ENCODE data around the gene MGST2.

MGST2 gene

DNA sequence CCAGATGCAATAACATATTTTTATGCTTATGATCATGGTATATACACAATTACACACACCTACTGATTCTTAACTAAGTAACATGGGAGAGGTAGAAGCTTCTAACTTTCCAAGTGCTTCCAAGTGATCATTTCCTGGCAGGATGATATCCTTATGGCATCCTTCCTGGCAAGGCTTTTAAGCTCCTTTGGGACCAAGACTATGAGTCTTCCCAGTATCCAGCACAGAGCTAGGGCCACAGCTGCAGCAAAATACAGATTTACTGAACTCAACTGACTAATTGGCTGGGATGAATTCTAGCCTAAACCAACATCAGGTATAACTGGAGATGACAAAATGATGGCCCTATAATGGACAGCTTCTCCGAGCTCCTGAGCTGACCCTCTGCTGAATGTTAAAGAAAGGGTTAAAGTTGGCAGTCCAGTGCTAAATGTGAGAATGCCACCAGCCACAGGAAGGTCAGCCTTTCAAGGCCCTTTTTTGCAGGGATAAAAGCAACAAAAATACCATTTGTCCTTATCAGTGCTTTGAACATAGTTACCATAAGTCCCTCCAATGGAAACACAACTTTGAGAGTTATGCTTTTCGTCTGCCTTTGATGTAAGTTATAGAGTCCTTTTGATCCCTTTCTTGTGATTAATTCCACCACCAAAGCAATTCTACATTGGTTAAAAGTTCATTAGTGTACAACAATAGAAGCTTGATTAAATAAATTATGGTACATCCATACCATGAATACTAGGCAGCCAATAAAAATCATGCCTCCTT, 73.4 kb downstream of the MGST2 start:
- no peak for ATAC-seq
- no peak for TF ChIP-seq ZNF8 (CRISPR knock-in tag; IDR thresholded peaks at IDR 0.05)
- TF ChIP-seq CSRNP3 (CRISPR knock-in tag; IDR thresholded peaks at IDR 0.05), result no peak
- no peak for TF ChIP-seq CSDC2 (CRISPR knock-in tag; IDR thresholded peaks at IDR 0.05)
- TF ChIP-seq PATZ1 (CRISPR knock-in tag; IDR thresholded peaks at IDR 0.05; ENCODE audit: borderline replicate concordance), result no peak
- TF ChIP-seq BACH2 (CRISPR knock-in tag; IDR thresholded peaks at IDR 0.05; ENCODE audit: borderline replicate concordance), result no peak
- no peak for TF ChIP-seq ZFP3 (CRISPR knock-in tag; IDR thresholded peaks at IDR 0.05)
- no peak for TF ChIP-seq RARB (CRISPR knock-in tag; IDR thresholded peaks at IDR 0.05)
- no peak for TF ChIP-seq ESRRG (CRISPR knock-in tag; IDR thresholded peaks at IDR 0.05)
- no peak for TF ChIP-seq TSHZ2 (CRISPR knock-in tag; IDR thresholded peaks at IDR 0.05)
- no peak for TF ChIP-seq PPARA (CRISPR knock-in tag; IDR thresholded peaks at IDR 0.05; ENCODE audit: borderline replicate concordance)
- no peak for TF ChIP-seq ZFP30 (CRISPR knock-in tag; IDR thresholded peaks at IDR 0.05)

DNA sequence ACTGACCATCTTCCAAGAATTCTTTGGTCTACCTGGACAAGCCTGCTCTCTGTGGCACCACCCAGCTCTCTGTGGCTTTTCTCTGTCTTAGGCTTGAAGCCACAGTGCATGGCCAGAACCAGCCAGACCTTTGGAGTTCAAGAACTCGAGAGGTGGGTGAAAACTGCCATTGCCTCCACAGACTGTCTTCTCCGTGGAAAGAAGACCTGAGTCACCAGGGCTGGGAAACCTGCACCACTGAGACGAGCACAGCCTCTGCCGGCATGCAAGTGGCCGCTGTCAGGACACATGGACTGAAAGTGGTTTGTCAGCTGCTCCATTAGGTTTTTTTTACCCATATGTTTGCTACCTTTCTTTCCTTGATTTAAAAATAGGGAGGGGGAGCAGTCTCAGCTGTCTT, 74.5 kb downstream of the MGST2 start:
- peak; percentile 37 for ATAC-seq
- TF ChIP-seq CSRNP3 (CRISPR knock-in tag; IDR thresholded peaks at IDR 0.05) (no peak), GLIS3 (CRISPR knock-in tag; IDR thresholded peaks at IDR 0.05) (no peak), ZNF8 (CRISPR knock-in tag; IDR thresholded peaks at IDR 0.05) (no peak), PPARA (CRISPR knock-in tag; IDR thresholded peaks at IDR 0.05; ENCODE audit: borderline replicate concordance) (no peak), ZFP3 (CRISPR knock-in tag; IDR thresholded peaks at IDR 0.05) (no peak)

GRCh38 chr4:139740531-139741041, 75.0 kb downstream of the MGST2 start:
- ATAC-seq, result peak; percentile 96
- peak; percentile 67; the same call in 1 of the 2 replicates for TF ChIP-seq ZNF565 (CRISPR knock-in tag; conservative IDR thresholded peaks at IDR 0.05; ENCODE audit: low read depth)
- TF ChIP-seq ZFP3 (CRISPR knock-in tag; IDR thresholded peaks at IDR 0.05), result peak; percentile 78; the same call in 1 of the 2 replicates
- peak; percentile 53; the same call in 1 of the 2 replicates for TF ChIP-seq TCF4 (CRISPR knock-in tag; IDR thresholded peaks at IDR 0.05; ENCODE audit: borderline replicate concordance)
- 0 out of 2 replicates have a peak, but pooled peaks have one; percentile 17 for TF ChIP-seq ZC3H10 (CRISPR knock-in tag; IDR thresholded peaks at IDR 0.05)
- TF ChIP-seq, protein P1, sequence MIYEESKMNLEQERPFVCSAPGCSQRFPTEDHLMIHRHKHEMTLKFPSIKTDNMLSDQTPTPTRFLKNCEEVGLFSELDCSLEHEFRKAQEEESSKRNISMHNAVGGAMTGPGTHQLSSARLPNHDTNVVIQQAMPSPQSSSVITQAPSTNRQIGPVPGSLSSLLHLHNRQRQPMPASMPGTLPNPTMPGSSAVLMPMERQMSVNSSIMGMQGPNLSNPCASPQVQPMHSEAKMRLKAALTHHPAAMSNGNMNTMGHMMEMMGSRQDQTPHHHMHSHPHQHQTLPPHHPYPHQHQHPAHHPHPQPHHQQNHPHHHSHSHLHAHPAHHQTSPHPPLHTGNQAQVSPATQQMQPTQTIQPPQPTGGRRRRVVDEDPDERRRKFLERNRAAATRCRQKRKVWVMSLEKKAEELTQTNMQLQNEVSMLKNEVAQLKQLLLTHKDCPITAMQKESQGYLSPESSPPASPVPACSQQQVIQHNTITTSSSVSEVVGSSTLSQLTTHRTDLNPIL (CRISPR knock-in tag; IDR thresholded peaks at IDR 0.05; ENCODE audit: low read depth), result 0 out of 2 replicates have a peak, but pooled peaks have one; percentile 35
- no peak for TF ChIP-seq RARB (CRISPR knock-in tag; IDR thresholded peaks at IDR 0.05)
- TF ChIP-seq PPARA (CRISPR knock-in tag; IDR thresholded peaks at IDR 0.05; ENCODE audit: borderline replicate concordance), result peak; percentile 58; the same call in 1 of the 2 replicates
- peak; percentile 65 for TF ChIP-seq ZNF70 (CRISPR knock-in tag; IDR thresholded peaks at IDR 0.05)
- TF ChIP-seq CSRNP3 (CRISPR knock-in tag; IDR thresholded peaks at IDR 0.05), result 0 out of 2 replicates have a peak, but pooled peaks have one; percentile 64
- TF ChIP-seq PATZ1 (CRISPR knock-in tag; IDR thresholded peaks at IDR 0.05; ENCODE audit: borderline replicate concordance), result no peak
- TF ChIP-seq ZNF8 (CRISPR knock-in tag; IDR thresholded peaks at IDR 0.05), result peak; percentile 30; the same call in 1 of the 2 replicates
- no peak for TF ChIP-seq GLIS3 (CRISPR knock-in tag; IDR thresholded peaks at IDR 0.05)
- TF ChIP-seq ESRRG (CRISPR knock-in tag; IDR thresholded peaks at IDR 0.05), result 0 out of 2 replicates have a peak, but pooled peaks have one; percentile 15
- peak; percentile 73 for TF ChIP-seq SNAI2 (CRISPR knock-in tag; IDR thresholded peaks at IDR 0.05)
- peak; percentile 72 for TF ChIP-seq CSDC2 (CRISPR knock-in tag; IDR thresholded peaks at IDR 0.05)
- no peak for TF ChIP-seq TOX (CRISPR knock-in tag; IDR thresholded peaks at IDR 0.05; ENCODE audit: borderline replicate concordance)
- peak; percentile 87 for TF ChIP-seq ISL1 (CRISPR knock-in tag; IDR thresholded peaks at IDR 0.05)

Measured in SK-N-SH treated with all-trans-retinoic acid at 6 μM for 48 hours (cell line).